HepG2 (cell line): Measurements from ENCODE around the gene TCP11L1. TPM values are rescaled to one million over a fixed set of nuclear protein-coding genes. Genes with fewer than 3 reads are reported as not detected.

Experiments used
- ASH2L ChIP-seq: fragments of 300-600, 200-600 bp; sonication (generic); IDR thresholded peaks from 2 replicates; pipeline ENCODE4 v1.7.0; 2017; ENCODE audit warnings: low read depth, mild to moderate bottlenecking, moderate library complexity, mixed read lengths, low read length; ENCODE audit not compliant: insufficient read length
- CERS6 ChIP-seq: sonication (generic); formaldehyde crosslinking; IDR thresholded peaks from 2 replicates; pipeline ENCODE4 v1.5.0; 2020; ENCODE audit warnings: missing genetic modification reagents
- CSRNP1 ChIP-seq: sonication (generic); formaldehyde crosslinking; IDR thresholded peaks from 2 replicates; pipeline ENCODE4 v1.8.1; 2023; ENCODE audit warnings: mild to moderate bottlenecking, missing genetic modification reagents
- FOSL1 ChIP-seq: sonication (generic); formaldehyde crosslinking; IDR thresholded peaks from 2 replicates; pipeline ENCODE4 v1.9.0; 2021; ENCODE audit warnings: missing genetic modification reagents, borderline replicate concordance
- FOXK1 ChIP-seq: sonication (generic); formaldehyde crosslinking; IDR thresholded peaks from 2 replicates; pipeline ENCODE4 v1.4.0; 2020; ENCODE audit warnings: low read depth, missing genetic modification reagents, borderline replicate concordance
- GATAD2A ChIP-seq: IDR thresholded peaks from 2 replicates; pipeline ENCODE4 v1.6.1; 2016
- HNF4A ChIP-seq: sonication (generic); formaldehyde crosslinking; IDR thresholded peaks from 2 replicates; pipeline ENCODE4 v1.4.0; 2020; ENCODE audit warnings: missing genetic modification reagents
- KAT7 ChIP-seq: IDR thresholded peaks from 2 replicates; pipeline ENCODE4 v1.6.1; 2018; ENCODE audit warnings: borderline replicate concordance, missing compliant biosample characterization
- KMT2A ChIP-seq: sonication (generic); formaldehyde crosslinking; IDR thresholded peaks from 2 replicates; pipeline ENCODE4 v1.4.0; 2020; ENCODE audit warnings: missing genetic modification reagents
- MYPOP ChIP-seq: sonication (generic); formaldehyde crosslinking; IDR thresholded peaks from 2 replicates; pipeline ENCODE4 v1.8.1; 2023; ENCODE audit warnings: mild to moderate bottlenecking, moderate library complexity, missing genetic modification reagents
- NFE2 ChIP-seq: sonication (generic); formaldehyde crosslinking; IDR thresholded peaks from 2 replicates; pipeline ENCODE4 v1.4.0; 2020; ENCODE audit warnings: missing genetic modification reagents
- POLR2A ChIP-seq, 2 experiments: IDR thresholded peaks; 2 replicates each; pipeline ENCODE4 v1.6.1; 2011; ENCODE audit warnings: low read depth in 2 of 2, low read length in 2 of 2, mild to moderate bottlenecking in 1 of 2, moderate library complexity in 1 of 2; ENCODE audit not compliant: insufficient read depth in 1 of 2
- POLR2AphosphoS5 ChIP-seq: IDR thresholded peaks from 2 replicates; pipeline ENCODE4 v1.6.1; 2012; ENCODE audit warnings: low read depth, low read length
- SAP130 ChIP-seq: IDR thresholded peaks from 2 replicates; pipeline ENCODE4 v1.6.1; 2016; ENCODE audit warnings: low read depth
- ZNF331 ChIP-seq: sonication (generic); formaldehyde crosslinking; IDR thresholded peaks from 2 replicates; pipeline ENCODE4 v1.4.0; 2020; ENCODE audit warnings: missing genetic modification reagents
- ZNF556 ChIP-seq: sonication (generic); formaldehyde crosslinking; IDR thresholded peaks from 2 replicates; pipeline ENCODE4 v1.4.0; 2020; ENCODE audit warnings: mild to moderate bottlenecking, missing genetic modification reagents, borderline replicate concordance
- ZNF616 ChIP-seq: sonication (generic); formaldehyde crosslinking; IDR thresholded peaks from 2 replicates; pipeline ENCODE4 v1.5.0; 2020; ENCODE audit warnings: low read depth, mild to moderate bottlenecking, missing genetic modification reagents
- polyA plus RNA-seq, 8 experiments: library from polyadenylated mRNA; depleted of rRNA in 3 of 8; stranded (reverse) in 7 of 8; unstranded in 1 of 8; fragments of >200 nt; fragmentation: Illumina TruSeq in 4 of 8; extraction: Trizol in 4 of 8; gene quantifications; 2 replicates each; pipeline versions ENCODE4 v1.2.1 to v1.2.3, GENCODE V29; 2011 to 2016; ENCODE audit warnings: low read depth in 4 of 8, missing spikeins in 1 of 8, mixed read lengths in 1 of 8; ENCODE audit not compliant: insufficient read depth in 1 of 8
- total RNA-seq, 5 experiments: library from RNA; depleted of rRNA; stranded (reverse); fragments of >200 nt; fragmentation: Illumina TruSeq; extraction: Trizol; gene quantifications; 2 replicates each; pipeline ENCODE4 v1.2.3, GENCODE V29; 2016; ENCODE audit warnings: low read depth in 1 of 5
- TF ChIP-seq, protein P1 (sequence below), 2 experiments: fragments of 450-650 bp in 1 of 2; sonication (generic) in 1 of 2; formaldehyde crosslinking; IDR thresholded peaks; 2 replicates each; pipeline versions ENCODE4 v1.5.0 to v1.8.0; 2020 to 2022; ENCODE audit warnings: mild to moderate bottlenecking in 1 of 2, missing genetic modification reagents in 1 of 2
- TF ChIP-seq, protein P2 (sequence below): IDR thresholded peaks from 2 replicates; pipeline ENCODE4 v1.6.1; 2016; ENCODE audit warnings: missing genetic modification reagents, missing compliant biosample characterization

The TCP11L1 gene
- total and polyA plus RNA-seq, 2 of the 13 experiments (the other 11 are each of a cell fraction or from before 2014, with no cell fraction given), result 7.9 to 10.1 TPM

DNA sequence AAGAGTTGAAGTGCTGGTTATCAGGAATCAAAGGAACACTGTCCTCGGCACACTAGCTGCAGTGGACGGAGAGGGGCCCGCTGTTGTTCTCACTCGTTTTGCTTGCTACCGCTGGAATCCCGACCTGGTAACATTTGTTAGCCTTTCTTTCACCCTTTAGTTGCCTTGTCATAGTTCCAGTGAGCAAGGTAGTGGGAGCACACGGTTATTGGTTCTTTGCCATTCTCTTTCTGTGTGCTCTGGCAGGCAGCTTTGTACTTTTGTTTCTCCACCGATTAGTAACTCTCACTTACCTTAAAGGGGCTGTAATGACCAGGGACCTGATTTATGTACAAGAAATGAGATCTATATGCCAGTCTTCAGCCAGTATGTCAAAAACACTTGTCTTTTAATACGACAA, 21.9 kb upstream of the TCP11L1 start (continued):
- TF ChIP-seq KMT2A (CRISPR knock-in tag), result peak; percentile 70; the same call in 1 of the 2 replicates
- TF ChIP-seq, protein P1, sequence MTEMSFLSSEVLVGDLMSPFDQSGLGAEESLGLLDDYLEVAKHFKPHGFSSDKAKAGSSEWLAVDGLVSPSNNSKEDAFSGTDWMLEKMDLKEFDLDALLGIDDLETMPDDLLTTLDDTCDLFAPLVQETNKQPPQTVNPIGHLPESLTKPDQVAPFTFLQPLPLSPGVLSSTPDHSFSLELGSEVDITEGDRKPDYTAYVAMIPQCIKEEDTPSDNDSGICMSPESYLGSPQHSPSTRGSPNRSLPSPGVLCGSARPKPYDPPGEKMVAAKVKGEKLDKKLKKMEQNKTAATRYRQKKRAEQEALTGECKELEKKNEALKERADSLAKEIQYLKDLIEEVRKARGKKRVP (CRISPR knock-in tag; IDR thresholded peaks at IDR 0.05), result no peak; a peak in 1 of 4 replicates
- peak; percentile 41; the same call in 1 of the 2 replicates for TF ChIP-seq ZNF331
- TF ChIP-seq CERS6 (CRISPR knock-in tag), result no peak
- 0 out of 2 replicates have a peak, but pooled peaks have one; percentile 18 for TF ChIP-seq POLR2AphosphoS5
- peak; percentile 22 for TF ChIP-seq ASH2L
- no peak for TF ChIP-seq ZNF616
- no peak for TF ChIP-seq FOSL1 (CRISPR knock-in tag)
- TF ChIP-seq NFE2 (CRISPR knock-in tag), result peak; percentile 53; the same call in 1 of the 2 replicates
- no peak for TF ChIP-seq CSRNP1 (CRISPR knock-in tag)
- TF ChIP-seq, protein P2, sequence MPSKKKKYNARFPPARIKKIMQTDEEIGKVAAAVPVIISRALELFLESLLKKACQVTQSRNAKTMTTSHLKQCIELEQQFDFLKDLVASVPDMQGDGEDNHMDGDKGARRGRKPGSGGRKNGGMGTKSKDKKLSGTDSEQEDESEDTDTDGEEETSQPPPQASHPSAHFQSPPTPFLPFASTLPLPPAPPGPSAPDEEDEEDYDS (CRISPR knock-in tag), result peak; percentile 30; the same call in 1 of the 2 replicates
- TF ChIP-seq POLR2A (IDR thresholded peaks at IDR 0.05; ENCODE audit: insufficient read depth in 1 of 2, low read depth in 2 of 2, low read length in 2 of 2), result peak in 1 of 2 experiments; percentile 70; a peak in 2 of 4 replicates
- TF ChIP-seq GATAD2A (CRISPR knock-in tag), result peak; percentile 22; the same call in 1 of the 2 replicates
- TF ChIP-seq MYPOP (CRISPR knock-in tag), result peak; percentile 46; the same call in 1 of the 2 replicates
- peak; percentile 6 for TF ChIP-seq SAP130 (CRISPR knock-in tag)
- TF ChIP-seq FOXK1 (CRISPR knock-in tag), result peak; percentile 33; the same call in 1 of the 2 replicates
- 0 out of 2 replicates have a peak, but pooled peaks have one; percentile 8 for TF ChIP-seq HNF4A (CRISPR knock-in tag)
- TF ChIP-seq KAT7 (CRISPR knock-in tag), result 0 out of 2 replicates have a peak, but pooled peaks have one; percentile 67
- TF ChIP-seq ZNF556 (CRISPR knock-in tag), result no peak
